NCI-H446 treated with DMSO at 0.1 percent for 48 hours (cell line): ENCODE measurements around the gene IPO11.
"Not testable (repeated sequence)": the region's sequence is repeated elsewhere in the genome, so short reads cannot be mapped to it uniquely, and the experiment has no call there.

ENCODE experiments used
- DNase-seq: peaks from one replicate; lab custom pipeline; 2025; lab: John Stamatoyannopoulos, UW

The IPO11 gene

GRCh38 chr5:62600560-62601252 lies 188.1 kb downstream of the IPO11 start:
- DNase-seq: no peak

GRCh38 chr5:62603934-62604333 lies 191.4 kb downstream of the IPO11 start:
- DNase-seq: no peak

GRCh38 chr5:62605638-62606037 lies 193.1 kb downstream of the IPO11 start:
- no peak for DNase-seq

- DNase-seq: no peak
Measured at GRCh38 chr5:62606878-62607277, 194.3 kb downstream of the IPO11 start.

- DNase-seq: no peak
Measured at GRCh38 chr5:62607615-62608014, 195.1 kb downstream of the IPO11 start.

GRCh38 chr5:62608529-62609511 lies 196.3 kb downstream of the IPO11 start:
- no peak for DNase-seq

GRCh38 chr5:62614355-62614754 lies 201.8 kb downstream of the IPO11 start:
- no peak for DNase-seq

GRCh38 chr5:62616615-62617277 lies 204.2 kb downstream of the IPO11 start:
- no peak for DNase-seq

GRCh38 chr5:62617943-62618342 lies 205.4 kb downstream of the IPO11 start:
- no peak for DNase-seq

GRCh38 chr5:62620761-62621160 lies 208.2 kb downstream of the IPO11 start:
- no peak for DNase-seq

GRCh38 chr5:62621280-62621679 lies 208.7 kb downstream of the IPO11 start:
- DNase-seq: no peak

GRCh38 chr5:62623271-62623670 lies 210.7 kb downstream of the IPO11 start:
- no peak for DNase-seq

GRCh38 chr5:62624436-62624835 lies 211.9 kb downstream of the IPO11 start:
- DNase-seq: not testable (repeated sequence)

- no peak for DNase-seq
Measured at GRCh38 chr5:62626534-62626933, 214.0 kb downstream of the IPO11 start.

- DNase-seq: no peak
Measured at GRCh38 chr5:62627121-62627520, 214.6 kb downstream of the IPO11 start.

GRCh38 chr5:62627901-62628300 lies 215.3 kb downstream of the IPO11 start:
- no peak for DNase-seq

- no peak for DNase-seq
Measured at GRCh38 chr5:62631909-62632580, 219.5 kb downstream of the IPO11 start.

- DNase-seq: no peak
Measured at GRCh38 chr5:62633243-62633642, 220.7 kb downstream of the IPO11 start.

GRCh38 chr5:62640446-62640845 lies 227.9 kb downstream of the IPO11 start:
- no peak for DNase-seq

GRCh38 chr5:62642468-62642867 lies 229.9 kb downstream of the IPO11 start:
- DNase-seq: no peak

GRCh38 chr5:62643556-62644451 lies 231.2 kb downstream of the IPO11 start:
- no peak for DNase-seq
